HG03575 (cell line): ENCODE results near the gene ZNF423.
"Not testable (repeated sequence)": the region's sequence is repeated elsewhere in the genome, so short reads cannot be mapped to it uniquely, and the experiment has no call there.

ENCODE experiments used
- ATAC-seq: cut with Tn5 transposase; IDR thresholded peaks from one replicate; pipeline ENCODE4 v1.9.1; 2021; ENCODE audit not compliant: unreplicated experiment, insufficient number of reproducible peaks, low FRiP score; ENCODE audit errors: extremely low read depth

ZNF423 gene

GRCh38 chr16:49695782-49696413 is 160.0 kb downstream of the ZNF423 start:
- ATAC-seq = no peak

- no peak for ATAC-seq
Observed at GRCh38 chr16:49693445-49693844, 162.5 kb downstream of the ZNF423 start.

GRCh38 chr16:49690778-49691177 is 165.1 kb downstream of the ZNF423 start:
- no peak for ATAC-seq

GRCh38 chr16:49688036-49688697 is 167.7 kb downstream of the ZNF423 start:
- ATAC-seq = no peak

GRCh38 chr16:49687476-49688002 is 168.4 kb downstream of the ZNF423 start:
- ATAC-seq = no peak

GRCh38 chr16:49684696-49685095 is 171.2 kb downstream of the ZNF423 start:
- no peak for ATAC-seq

GRCh38 chr16:49682577-49683165 is 173.2 kb downstream of the ZNF423 start:
- ATAC-seq = no peak

- no peak for ATAC-seq
Observed at GRCh38 chr16:49681217-49681883, 174.6 kb downstream of the ZNF423 start.

GRCh38 chr16:49679095-49679494 is 176.8 kb downstream of the ZNF423 start:
- ATAC-seq = no peak

- not testable (repeated sequence) for ATAC-seq
Observed at GRCh38 chr16:49677661-49678060, 178.3 kb downstream of the ZNF423 start.

GRCh38 chr16:49675413-49675812 is 180.5 kb downstream of the ZNF423 start:
- no peak for ATAC-seq

GRCh38 chr16:49674990-49675389 is 180.9 kb downstream of the ZNF423 start:
- ATAC-seq = no peak

- ATAC-seq = no peak
Observed at GRCh38 chr16:49674351-49674851, 181.5 kb downstream of the ZNF423 start.

- no peak for ATAC-seq
Observed at GRCh38 chr16:49673442-49673841, 182.5 kb downstream of the ZNF423 start.

- ATAC-seq = no peak
Observed at GRCh38 chr16:49672753-49673152, 183.2 kb downstream of the ZNF423 start.

- no peak for ATAC-seq
Observed at GRCh38 chr16:49671333-49671732, 184.6 kb downstream of the ZNF423 start.

- ATAC-seq = no peak
Observed at GRCh38 chr16:49670627-49671026, 185.3 kb downstream of the ZNF423 start.

- no peak for ATAC-seq
Observed at GRCh38 chr16:49665482-49666230, 190.3 kb downstream of the ZNF423 start.
